SH-SY5Y (cell line): ENCODE data around the gene RTP1.

Experiments used
- GATA2 ChIP-seq: IDR thresholded peaks from 2 replicates; pipeline ENCODE4 v1.6.1; 2011; ENCODE audit warnings: mild to moderate bottlenecking, low read depth, low read length
- GATA3 ChIP-seq: IDR thresholded peaks from 2 replicates; pipeline ENCODE4 v1.6.1; 2011; ENCODE audit warnings: low read depth, mild to moderate bottlenecking, low read length, moderate library complexity

- no peak for TF ChIP-seq GATA3
- TF ChIP-seq GATA2, result no peak
Observed at GRCh38 chr3:187242900-187243299, 45.6 kb downstream of the RTP1 start.
